NCI-H187 treated with DMSO at 0.1 percent for 48 hours (cell line): ENCODE results near the gene NEK6.

ENCODE experiments used
- DNase-seq: peaks from one replicate; lab custom pipeline; 2025; lab: John Stamatoyannopoulos, UW

NEK6 gene

GRCh38 chr9:124296796-124297550 lies 39.2 kb downstream of the NEK6 start:
- no peak for DNase-seq

GRCh38 chr9:124297551-124297901 lies 39.8 kb downstream of the NEK6 start:
- DNase-seq: no peak

- no peak for DNase-seq
Observed at GRCh38 chr9:124297915-124298645, 40.3 kb downstream of the NEK6 start.

- DNase-seq: no peak
Observed at GRCh38 chr9:124298646-124299235, 41.0 kb downstream of the NEK6 start.

- DNase-seq: no peak
Observed at GRCh38 chr9:124299515-124300090, 41.9 kb downstream of the NEK6 start.

- no peak for DNase-seq
Observed at GRCh38 chr9:124300312-124300711, 42.6 kb downstream of the NEK6 start.

GRCh38 chr9:124302921-124303320 lies 45.2 kb downstream of the NEK6 start:
- no peak for DNase-seq

GRCh38 chr9:124303762-124304161 lies 46.0 kb downstream of the NEK6 start:
- DNase-seq: no peak

GRCh38 chr9:124304285-124304684 lies 46.5 kb downstream of the NEK6 start:
- DNase-seq: no peak

- no peak for DNase-seq
Observed at GRCh38 chr9:124306098-124306735, 48.5 kb downstream of the NEK6 start.

GRCh38 chr9:124307379-124308030 lies 49.8 kb downstream of the NEK6 start:
- DNase-seq: no peak

GRCh38 chr9:124308606-124309491 lies 51.1 kb downstream of the NEK6 start:
- no peak for DNase-seq

- no peak for DNase-seq
Observed at GRCh38 chr9:124309667-124310084, 51.9 kb downstream of the NEK6 start.

GRCh38 chr9:124311283-124311682 lies 53.5 kb downstream of the NEK6 start:
- DNase-seq: no peak

GRCh38 chr9:124312290-124313265 lies 54.8 kb downstream of the NEK6 start:
- no peak for DNase-seq

- no peak for DNase-seq
Observed at GRCh38 chr9:124313940-124314339, 56.2 kb downstream of the NEK6 start.

- DNase-seq: no peak
Observed at GRCh38 chr9:124315882-124316281, 58.1 kb downstream of the NEK6 start.

GRCh38 chr9:124320062-124320973 lies 62.6 kb downstream of the NEK6 start:
- DNase-seq: no peak
